Pancreas (tissue), 10 donors: ENCODE data around the gene OGA. TPM values are rescaled to one million over a fixed set of nuclear protein-coding genes. Genes with fewer than 3 reads are reported as not detected.

Source experiments
- ATAC-seq, 4 donors: fragments of 200-7000 bp; cut with Tn5 transposase; one replicate each; pipeline versions ENCODE4 v1.8.0 to v1.9.1; 2020; ENCODE audit warnings: mild to moderate bottlenecking in 4 of 4, moderate library complexity in 4 of 4
- DNase-seq, 6 donors: peaks; one replicate each; pipeline ENCODE4 v3.0.0-alpha.2; 2020
- FAIRE-seq: peaks from 2 replicates; lab custom pipeline; 2012; peaks lifted over from hg19 to GRCh38; lab: Jason Lieb, UNC
- H3K27ac ChIP-seq, 4 donors: fragments of 200-600 bp; sonication (generic); 1 replicate in 3 of 4; 2 replicates in 1 of 4; pipeline versions ENCODE4 v1.5.0 to v1.8.0; 2020
- H3K27me3 ChIP-seq, 4 donors: fragments of 200-600 bp; one replicate each; pipeline ENCODE4 v1.8.0; 2021
- H3K36me3 ChIP-seq, 3 donors: fragments of 200-600 bp; sonication (generic) in 1 of 3; one replicate each; pipeline versions ENCODE4 v1.5.0 to v1.8.0; 2020 to 2021
- H3K4me1 ChIP-seq, 3 donors: fragments of 200-600 bp; one replicate each; pipeline ENCODE4 v1.8.0; 2021
- H3K4me3 ChIP-seq, 4 donors: fragments of 200-600 bp; sonication (generic) in 2 of 4; one replicate each; pipeline versions ENCODE4 v1.5.0 to v1.8.0; 2020 to 2021
- H3K9me3 ChIP-seq, 4 donors: fragments of 200-600 bp; one replicate each; pipeline ENCODE4 v1.8.0; 2021
- CTCF ChIP-seq, 4 donors: fragments of 200-600 bp; sonication (generic) in 3 of 4; IDR thresholded peaks; one replicate each; pipeline versions ENCODE4 v1.5.0 to v1.8.0; 2021; ENCODE audit warnings: antibody characterized with exemption in 4 of 4
- WGBS, 2 donors: extraction: QIAGEN DNeasy Blood & Tissue Kit; methylation state at CpG; one replicate each; pipeline ENCODE4 v1.1.7; 2013; 5-methylcytosine and 5-hydroxymethylcytosine counted together
- intact Hi-C, 3 donors: fragments of 100-400 bp; cut with DNase I; formaldehyde crosslinking; loops; one replicate each; pipeline versions ENCODE4 v1.11.1 to v1.14.2; 2022
- polyA plus RNA-seq, 2 donors: library from polyadenylated mRNA; stranded (reverse); fragments of 200-250 nt; gene quantifications; one replicate each; pipeline ENCODE4 v1.2.3, GENCODE V29; 2013
- total RNA-seq, 6 donors: library from RNA; stranded (reverse); fragmentation: NEBNext Ultra II Directional in 4 of 6; extraction: Animal tissue kit (Norgen Biotek cat#: 25700) in 4 of 6; gene quantifications; one replicate each; pipeline versions ENCODE4 v1.2.1 to v1.2.4, GENCODE V29; 2021 to 2023
- donor health status: healthy with polysubstance abuse.
- donor health status: DM: no; HTN: no; CAD: no; lungs with moderate emphysema.
- donor health status: DM: no; HTN: no; CAD: no.
- donor health status: control.
- donor health status: control.
- donor health status: Bipolar disorder and iron deficiency.
- donor health status: DM: yes; HTN: yes; CAD: no.
- donor health status: DM: no; HTN: no; CAD: no.
- donor health status: DM: no; HTN: no; CAD: no.
- donor health status: DM: yes; HTN: yes; CAD: no.

The OGA gene
- total and polyA plus RNA-seq, 8 donors: 29.3 to 57.3 (median 32.2) TPM

- no peak for DNase-seq
- FAIRE-seq: no peak
- Histone ChIP-seq H3K4me3 (no peak overlapping the region), H3K9me3 (no peaks in the 10 kb centered on the region), H3K27me3 (no peaks in the 10 kb centered on the region), H3K36me3 (no peaks in the 10 kb centered on the region), H3K27ac (no peak overlapping the region), H3K4me1 (no peaks in the 10 kb centered on the region)
- no peak for ATAC-seq
- intact Hi-C loops: no loop called here
- whole genome bisulfite sequencing, 2 donors: 60 to 81% methylated on average over 6 of the region's 6 CpGs
- TF ChIP-seq CTCF (IDR thresholded peaks at IDR 0.05): no peak
Measured at GRCh38 chr10:101766306-101766705, 51.9 kb downstream of the OGA start.

GRCh38 chr10:101763141-101763846, 55.0 kb downstream of the OGA start:
- DNase-seq (no peak), FAIRE-seq (no peak), ATAC-seq (no peak)
- Histone ChIP-seq H3K4me1 (no peaks in the 10 kb centered on the region), H3K36me3 (no peaks in the 10 kb centered on the region), H3K4me3 (no peak overlapping the region), H3K27ac (no peak overlapping the region), H3K27me3 (no peaks in the 10 kb centered on the region), H3K9me3 (no peaks in the 10 kb centered on the region)
- WGBS, 2 donors: 84 to 85% methylated on average over 10 of the region's 10 CpGs
- TF ChIP-seq CTCF (IDR thresholded peaks at IDR 0.05): no peak
- intact Hi-C loops: no loop called here

- no peaks in the 10 kb centered on the region for H3K9me3 ChIP-seq
- no peak overlapping the region for H3K27ac ChIP-seq
- H3K36me3 ChIP-seq: no peaks in the 10 kb centered on the region
- no peak for FAIRE-seq
- no peak overlapping the region for H3K4me3 ChIP-seq
- no peaks in the 10 kb centered on the region for H3K27me3 ChIP-seq
- H3K4me1 ChIP-seq: no peaks in the 10 kb centered on the region
- WGBS, 2 donors: 86 to 88% methylated on average over 5 of the region's 5 CpGs
- DNase-seq: no peak
- intact Hi-C loops: no loop called here
- no peak for TF ChIP-seq CTCF (IDR thresholded peaks at IDR 0.05)
- ATAC-seq: no peak
Measured at GRCh38 chr10:101762736-101763135, 55.5 kb downstream of the OGA start.

GRCh38 chr10:101761226-101761625, 57.0 kb downstream of the OGA start:
- Histone ChIP-seq H3K27me3 (no peaks in the 10 kb centered on the region), H3K9me3 (no peaks in the 10 kb centered on the region), H3K36me3 (no peaks in the 10 kb centered on the region), H3K27ac (no peak overlapping the region), H3K4me3 (no peak overlapping the region), H3K4me1 (no peaks in the 10 kb centered on the region)
- DNase-seq (no peak), ATAC-seq (no peak), FAIRE-seq (no peak)
- TF ChIP-seq CTCF (IDR thresholded peaks at IDR 0.05): no peak
- intact Hi-C loops: no loop called here
- 70 to 87% methylated on average over 8 to 9 of the region's 9 CpGs for WGBS, 2 donors

- H3K27me3 ChIP-seq: no peaks in the 10 kb centered on the region
- WGBS, 2 donors: 75 to 82% methylated on average over 3 of the region's 3 CpGs
Measured at GRCh38 chr10:101760510-101760909, 57.7 kb downstream of the OGA start.

More at GRCh38 chr10:101760510-101760909, 57.7 kb downstream of the OGA start:
- no peak for ATAC-seq
- H3K27ac ChIP-seq: no peak overlapping the region
- TF ChIP-seq CTCF (IDR thresholded peaks at IDR 0.05): no peak
- no peaks in the 10 kb centered on the region for H3K4me1 ChIP-seq
- FAIRE-seq: no peak
- H3K9me3 ChIP-seq: no peaks in the 10 kb centered on the region
- H3K4me3 ChIP-seq: no peak overlapping the region
- H3K36me3 ChIP-seq: no peaks in the 10 kb centered on the region
- no peak for DNase-seq
- intact Hi-C loops: no loop called here
